Measurements from ENCODE around the gene HNF1A.

Gene HNF1A

GRCh38 chr12:120959111-120959878, 19.0 kb upstream of the HNF1A start:
- no peaks in the 10 kb centered on the region for H3K9me3 ChIP-seq (ENCODE audit: insufficient read depth, low read length)
- H3K27ac ChIP-seq (ENCODE audit: low read depth, low read length) = no peak overlapping the region
- no peak overlapping the region for H3K4me2 ChIP-seq (ENCODE audit: low read depth, low read length, poor library complexity, severe bottlenecking)
- no peak overlapping the region for H2AFZ ChIP-seq (ENCODE audit: low read depth, low read length, severe bottlenecking)
- no peaks in the 10 kb centered on the region for H3K79me2 ChIP-seq (ENCODE audit: insufficient read depth, low read length)
- no peaks in the 10 kb centered on the region for H3K9me2 ChIP-seq (replicated peaks; ENCODE audit: insufficient read depth, low read length)
- H4K20me1 ChIP-seq (ENCODE audit: low read depth, low read length) = no peaks in the 10 kb centered on the region
- no peak overlapping the region for H3K4me3 ChIP-seq (ENCODE audit: insufficient read depth, low read length, poor library complexity, severe bottlenecking)
- no peaks in the 10 kb centered on the region for H3F3A ChIP-seq (ENCODE audit: insufficient read depth)
- H3K27me3 ChIP-seq (ENCODE audit: low read length) = no peaks in the 10 kb centered on the region
- H3K9ac ChIP-seq (ENCODE audit: low read length) = no peak overlapping the region
- no peak for TF ChIP-seq CTCF (IDR thresholded peaks at IDR 0.05; ENCODE audit: insufficient read depth, low read length, poor library complexity, severe bottlenecking)
- TF ChIP-seq EZH2phosphoT487 (conservative IDR thresholded peaks at IDR 0.05; ENCODE audit: low read length) = no peak
- no peaks in the 10 kb centered on the region for H3K36me3 ChIP-seq (ENCODE audit: low read length)

- no peak overlapping the region for H3K4me2 ChIP-seq (ENCODE audit: low read depth, low read length, poor library complexity, severe bottlenecking)
Measured at GRCh38 chr12:120960657-120961056, 17.7 kb upstream of the HNF1A start.

GRCh38 chr12:120961604-120962531, 16.5 kb upstream of the HNF1A start:
- Histone ChIP-seq H3K27me3 (ENCODE audit: low read length) (no peaks in the 10 kb centered on the region), H3K4me3 (ENCODE audit: insufficient read depth, low read length, poor library complexity, severe bottlenecking) (no peak overlapping the region), H3K9me2 (replicated peaks; ENCODE audit: insufficient read depth, low read length) (no peaks in the 10 kb centered on the region), H3K9me3 (ENCODE audit: insufficient read depth, low read length) (no peaks in the 10 kb centered on the region), H3K36me3 (ENCODE audit: low read length) (no peaks in the 10 kb centered on the region), H3K79me2 (ENCODE audit: insufficient read depth, low read length) (no peaks in the 10 kb centered on the region), H4K20me1 (ENCODE audit: low read depth, low read length) (no peaks in the 10 kb centered on the region), H3K9ac (ENCODE audit: low read length) (no peak overlapping the region), H2AFZ (ENCODE audit: low read depth, low read length, severe bottlenecking) (no peak overlapping the region), H3F3A (ENCODE audit: insufficient read depth) (no peaks in the 10 kb centered on the region), H3K27ac (ENCODE audit: low read depth, low read length) (no peak overlapping the region), H3K4me2 (ENCODE audit: low read depth, low read length, poor library complexity, severe bottlenecking) (no peak overlapping the region)
- TF ChIP-seq EZH2phosphoT487 (conservative IDR thresholded peaks at IDR 0.05; ENCODE audit: low read length) (no peak), CTCF (IDR thresholded peaks at IDR 0.05; ENCODE audit: insufficient read depth, low read length, poor library complexity, severe bottlenecking) (no peak)

More at GRCh38 chr12:120960657-120961056, 17.7 kb upstream of the HNF1A start:
- no peak overlapping the region for H3K9ac ChIP-seq (ENCODE audit: low read length)
- H3F3A ChIP-seq (ENCODE audit: insufficient read depth) = no peaks in the 10 kb centered on the region
- H3K79me2 ChIP-seq (ENCODE audit: insufficient read depth, low read length) = no peaks in the 10 kb centered on the region
- no peaks in the 10 kb centered on the region for H3K9me2 ChIP-seq (replicated peaks; ENCODE audit: insufficient read depth, low read length)
- no peaks in the 10 kb centered on the region for H3K9me3 ChIP-seq (ENCODE audit: insufficient read depth, low read length)
- no peak overlapping the region for H3K27ac ChIP-seq (ENCODE audit: low read depth, low read length)
- no peak overlapping the region for H3K4me3 ChIP-seq (ENCODE audit: insufficient read depth, low read length, poor library complexity, severe bottlenecking)
- no peaks in the 10 kb centered on the region for H3K36me3 ChIP-seq (ENCODE audit: low read length)
- no peaks in the 10 kb centered on the region for H4K20me1 ChIP-seq (ENCODE audit: low read depth, low read length)
- no peak overlapping the region for H2AFZ ChIP-seq (ENCODE audit: low read depth, low read length, severe bottlenecking)
- TF ChIP-seq EZH2phosphoT487 (conservative IDR thresholded peaks at IDR 0.05; ENCODE audit: low read length) (no peak), CTCF (IDR thresholded peaks at IDR 0.05; ENCODE audit: insufficient read depth, low read length, poor library complexity, severe bottlenecking) (no peak)
- H3K27me3 ChIP-seq (ENCODE audit: low read length) = no peaks in the 10 kb centered on the region
